Panc1 (cell line): ENCODE measurements around the gene DLG5. TPM values are rescaled to one million over a fixed set of nuclear protein-coding genes. Genes with fewer than 3 reads are reported as not detected.

Source experiments
- ATAC-seq: fragments of 200-7000 bp; cut with Tn5 transposase; 2 replicates; pipeline ENCODE4 v1.9.1; 2020; ENCODE audit warnings: mild to moderate bottlenecking, moderate library complexity
- BruUV-seq: library from RNA; stranded (reverse); fragments of 400-500 nt; replicated peaks from 2 replicates; lab custom pipeline; 2021; lab: Mats Ljungman, UMichigan
- CTCF ChIA-PET: fragments of 300-600 bp; sonication (Branson Sonifier 250); formaldehyde crosslinking; loops from one replicate; lab custom pipeline; 2022; ENCODE audit warnings: antibody characterized with exemption; lab: Charles Lee
- POLR2A ChIA-PET: fragments of 300-600 bp; sonication (Branson Sonifier 250); formaldehyde crosslinking; loops from one replicate; lab custom pipeline; 2022; ENCODE audit warnings: antibody characterized with exemption; lab: Charles Lee
- DNase-seq: peaks from one replicate; pipeline ENCODE4 v3.0.0-alpha.2; 2010; ENCODE audit warnings: low read depth, low spot score
- H3K27ac ChIP-seq: 2 replicates; pipeline ENCODE4 v1.5.1; 2011; ENCODE audit warnings: mild to moderate bottlenecking, low read length, inconsistent platforms
- H3K27me3 ChIP-seq: fragments of 200-500 bp; sonication (Bioruptor generic); 2 replicates; pipeline ENCODE4 v1.6.0; 2014; ENCODE audit warnings: low read length, inconsistent platforms; ENCODE audit not compliant: control insufficient read depth, insufficient read depth
- H3K36me3 ChIP-seq: fragments of 200-500 bp; sonication (Bioruptor generic); 2 replicates; pipeline ENCODE4 v1.5.1; 2014; ENCODE audit warnings: inconsistent platforms, mild to moderate bottlenecking, low read length, moderate library complexity; ENCODE audit not compliant: control insufficient read depth, insufficient read depth
- H3K4me1 ChIP-seq: 2 replicates; pipeline ENCODE4 v1.5.1; 2011; ENCODE audit warnings: inconsistent platforms, mild to moderate bottlenecking, low read length, moderate library complexity; ENCODE audit not compliant: control insufficient read depth, insufficient read depth
- H3K4me3 ChIP-seq, 2 experiments: 2 replicates each; pipeline ENCODE4 v1.5.1; 2011 to 2012; ENCODE audit warnings: low read depth in 2 of 2, low read length in 2 of 2, mild to moderate bottlenecking in 2 of 2, inconsistent platforms in 1 of 2, moderate library complexity in 1 of 2
- H3K9me3 ChIP-seq: fragments of 200-500 bp; sonication (Bioruptor generic); 2 replicates; pipeline ENCODE4 v1.5.1; 2014; ENCODE audit warnings: low read depth, mild to moderate bottlenecking, inconsistent platforms, low read length, moderate library complexity; ENCODE audit not compliant: control insufficient read depth, insufficient read depth
- POLR2AphosphoS5 ChIP-seq: IDR thresholded peaks from 2 replicates; pipeline ENCODE4 v1.6.1; 2012; ENCODE audit warnings: mild to moderate bottlenecking, low read depth, low read length, moderate library complexity
- REST ChIP-seq, 2 experiments: IDR thresholded peaks; 2 replicates each; pipeline ENCODE4 v1.6.1; 2011 to 2012; ENCODE audit warnings: low read depth in 2 of 2, control low read depth in 1 of 2, low read length in 1 of 2, mild to moderate bottlenecking in 1 of 2, moderate library complexity in 1 of 2; ENCODE audit not compliant: insufficient read depth in 1 of 2
- SIN3A ChIP-seq: IDR thresholded peaks from 2 replicates; pipeline ENCODE4 v1.6.1; 2012; ENCODE audit warnings: low read depth, mild to moderate bottlenecking, low read length, moderate library complexity, borderline replicate concordance; ENCODE audit not compliant: insufficient read depth
- TCF7L2 ChIP-seq: IDR thresholded peaks from 2 replicates; pipeline ENCODE4 v1.6.1; 2011; ENCODE audit warnings: mild to moderate bottlenecking, low read depth, low read length, inconsistent platforms
- in situ Hi-C: cut with HindIII; loops from 2 replicates; pipeline ENCODE4 v1.10.0; 2016; ENCODE audit warnings: low sequenced_read_pairs, low pct_unique_long_range_greater_than_20kb
- intact Hi-C: fragments of 100-400 bp; cut with micrococcal nuclease; formaldehyde crosslinking; loops from one replicate; pipeline ENCODE4 v1.10.0; 2022; ENCODE audit not compliant: unreplicated experiment
- total RNA-seq: library from RNA; stranded (reverse); gene quantifications from one replicate; pipeline ENCODE4 v1.2.1, GENCODE V29; 2021; ENCODE audit not compliant: unreplicated experiment
- TF ChIP-seq, protein P1 (sequence below): fragments of 450-650 bp; IDR thresholded peaks from 2 replicates; pipeline ENCODE4 v1.5.1; 2017; ENCODE audit warnings: mild to moderate bottlenecking

The DLG5 gene
- total RNA-seq, 1 experiment from 2014 or later, result 85.6 TPM

- no peak for TF ChIP-seq TCF7L2
- TF ChIP-seq POLR2AphosphoS5, result no peak
- TF ChIP-seq, protein P1, sequence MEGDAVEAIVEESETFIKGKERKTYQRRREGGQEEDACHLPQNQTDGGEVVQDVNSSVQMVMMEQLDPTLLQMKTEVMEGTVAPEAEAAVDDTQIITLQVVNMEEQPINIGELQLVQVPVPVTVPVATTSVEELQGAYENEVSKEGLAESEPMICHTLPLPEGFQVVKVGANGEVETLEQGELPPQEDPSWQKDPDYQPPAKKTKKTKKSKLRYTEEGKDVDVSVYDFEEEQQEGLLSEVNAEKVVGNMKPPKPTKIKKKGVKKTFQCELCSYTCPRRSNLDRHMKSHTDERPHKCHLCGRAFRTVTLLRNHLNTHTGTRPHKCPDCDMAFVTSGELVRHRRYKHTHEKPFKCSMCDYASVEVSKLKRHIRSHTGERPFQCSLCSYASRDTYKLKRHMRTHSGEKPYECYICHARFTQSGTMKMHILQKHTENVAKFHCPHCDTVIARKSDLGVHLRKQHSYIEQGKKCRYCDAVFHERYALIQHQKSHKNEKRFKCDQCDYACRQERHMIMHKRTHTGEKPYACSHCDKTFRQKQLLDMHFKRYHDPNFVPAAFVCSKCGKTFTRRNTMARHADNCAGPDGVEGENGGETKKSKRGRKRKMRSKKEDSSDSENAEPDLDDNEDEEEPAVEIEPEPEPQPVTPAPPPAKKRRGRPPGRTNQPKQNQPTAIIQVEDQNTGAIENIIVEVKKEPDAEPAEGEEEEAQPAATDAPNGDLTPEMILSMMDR, result no peak
- no peak for TF ChIP-seq REST (IDR thresholded peaks at IDR 0.05; ENCODE audit: insufficient read depth in 1 of 2, low read depth in 2 of 2, low read length in 1 of 2)
- TF ChIP-seq SIN3A, result no peak
- 0 out of 2 replicates have a peak, but pooled peaks have one; percentile 20 for ATAC-seq
- H3K9me3 ChIP-seq, result no peaks in the 10 kb centered on the region
- no peak for DNase-seq
- peaks cover 2% of the 10 kb centered on the region; the same call in 1 of the 2 replicates for H3K36me3 ChIP-seq
- BruUV-seq, result no TSS peak
- H3K4me3 ChIP-seq, result no peak overlapping the region
- POLR2A ChIA-PET, result interaction anchor here (0.7 kb wide), 1 partner anchor 12 kb away, joined by 3 read pairs; no protein-coding TSS in a partner anchor
- H3K27ac ChIP-seq, result no peak overlapping the region
- intact Hi-C loops, result no loop called here
- in situ Hi-C loops, result no loop called here
- H3K27me3 ChIP-seq, result no peaks in the 10 kb centered on the region
- no peaks in the 10 kb centered on the region for H3K4me1 ChIP-seq
- CTCF ChIA-PET, result no interaction called here
These were observed 100.6 kb downstream of the DLG5 start for GRCh38 chr10:77825965-77826364.

GRCh38 chr10:77824908-77825307 lies 101.6 kb downstream of the DLG5 start:
- ATAC-seq (no peak), DNase-seq (no peak)
- no peak for TF ChIP-seq TCF7L2
- no peak for TF ChIP-seq REST (IDR thresholded peaks at IDR 0.05; ENCODE audit: insufficient read depth in 1 of 2, low read depth in 2 of 2, low read length in 1 of 2)
- in situ Hi-C loops (no loop called here), intact Hi-C loops (no loop called here)
- no peaks in the 10 kb centered on the region for H3K27me3 ChIP-seq
- H3K4me1 ChIP-seq, result no peaks in the 10 kb centered on the region
- no peaks in the 10 kb centered on the region; the same call in 1 of the 2 replicates for H3K36me3 ChIP-seq
- CTCF ChIA-PET, result no interaction called here
- POLR2A ChIA-PET, result no interaction called here
- no TSS peak for BruUV-seq
- no peak overlapping the region for H3K4me3 ChIP-seq
- no peaks in the 10 kb centered on the region for H3K9me3 ChIP-seq
- H3K27ac ChIP-seq, result no peak overlapping the region
